ENCODE data around the gene KEAP1.

GRCh38 chr19:10516064-10516385 lies 12.9 kb upstream of the KEAP1 start:
- TF ChIP-seq POLR2A (IDR thresholded peaks at IDR 0.05) (no peak), POLR2AphosphoS5 (IDR thresholded peaks at IDR 0.05; ENCODE audit: insufficient read depth in 1 of 2, low read depth in 1 of 2) (no peak), CTCF (IDR thresholded peaks at IDR 0.05) (no peak)

Data from vagina (tissue), 2 donors.